ENCODE data around the gene VASN.

VASN gene

GRCh38 chr16:4351880-4352279 lies 19.8 kb upstream of the VASN start:
- peak in 1 of 51 donors; percentile 28 for DNase-seq

DNA sequence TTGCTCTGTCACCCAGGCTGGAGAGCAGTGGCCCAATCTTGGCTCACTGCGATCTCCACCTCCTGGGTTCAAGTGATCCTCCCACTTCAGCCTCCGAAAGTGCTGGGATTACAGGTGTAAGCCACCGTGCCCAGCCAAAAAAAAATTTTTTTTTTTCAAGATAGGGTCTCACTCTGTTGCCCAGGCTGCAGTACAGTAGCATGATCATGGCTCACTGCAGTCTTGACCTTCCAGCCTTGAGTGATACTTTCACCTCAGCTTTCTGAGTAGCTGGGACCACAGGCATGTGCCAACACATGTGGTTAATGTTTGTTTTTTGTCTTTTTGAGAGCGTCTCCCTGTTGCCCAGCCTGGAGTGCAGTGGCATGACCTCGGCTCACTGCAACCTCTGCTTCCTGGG lies 18.8 kb upstream of the VASN start:
- no peak for DNase-seq

DNA sequence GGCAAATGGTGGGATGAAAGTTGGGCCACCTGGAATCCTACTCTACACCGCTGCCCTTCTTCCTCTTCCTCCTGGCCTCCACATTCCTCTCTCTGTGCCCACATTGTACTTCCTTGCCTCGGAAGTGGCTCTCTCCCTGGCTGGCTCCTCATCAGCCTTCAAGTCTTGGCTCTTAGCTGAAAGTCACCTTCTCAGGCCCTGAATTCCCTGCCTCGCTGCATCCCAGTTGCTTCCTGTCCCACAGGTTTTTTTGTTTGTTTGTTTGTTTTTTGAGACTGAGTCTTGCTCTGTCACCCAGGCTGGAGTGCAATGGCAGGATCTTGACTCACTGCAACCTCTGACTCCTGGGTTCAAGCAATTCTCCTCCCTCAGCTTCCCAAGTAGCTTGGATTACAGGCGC lies 18.0 kb upstream of the VASN start:
- no peak for DNase-seq

DNA sequence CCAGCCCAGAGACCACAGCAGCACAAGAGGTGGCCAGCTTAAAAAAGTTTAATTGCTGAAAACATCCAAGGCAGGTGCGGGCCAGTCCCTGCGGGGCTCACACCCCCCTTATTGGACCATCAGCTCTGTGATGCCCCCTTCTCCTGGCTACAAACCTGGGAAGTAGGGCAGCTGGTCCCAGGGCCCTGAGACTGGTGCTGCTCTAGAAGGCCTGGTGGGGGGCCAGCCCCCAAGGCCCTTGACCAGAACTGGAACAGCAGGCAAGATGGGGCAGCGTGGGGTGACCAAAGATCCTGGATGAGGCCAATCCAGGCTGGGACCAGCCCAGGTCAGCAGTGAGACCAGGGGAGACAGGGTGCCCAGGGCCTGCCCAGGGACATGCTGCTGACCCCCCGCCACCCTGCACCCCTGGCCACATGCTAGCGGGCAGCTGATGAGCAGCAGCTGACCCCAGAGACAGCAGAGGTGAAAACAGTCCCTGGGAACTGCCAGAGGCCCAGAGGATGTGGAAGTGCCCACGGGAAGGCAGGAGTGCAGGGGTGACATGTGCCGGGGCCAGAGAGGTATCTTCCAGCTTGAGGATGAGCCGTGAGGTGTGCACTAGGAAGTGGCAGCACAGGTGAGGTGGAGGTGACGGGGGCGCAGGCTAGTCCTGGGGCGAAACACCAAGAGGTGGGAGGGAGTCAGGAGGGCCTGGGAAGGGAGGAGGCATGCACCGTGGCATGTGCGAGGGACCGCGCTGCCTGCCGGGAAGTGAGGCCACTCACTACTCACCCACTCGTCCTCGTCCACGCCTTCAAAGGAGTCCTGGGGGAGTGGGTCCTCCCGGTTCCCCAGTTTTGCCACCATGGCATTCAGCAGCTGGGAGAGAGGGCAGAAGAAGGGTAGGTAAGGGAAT lies 16.9 kb upstream of the VASN start:
- no peak for DNase-seq

- DNase-seq: no peak
Observed at GRCh38 chr16:4356820-4357219, 14.8 kb upstream of the VASN start.

DNA sequence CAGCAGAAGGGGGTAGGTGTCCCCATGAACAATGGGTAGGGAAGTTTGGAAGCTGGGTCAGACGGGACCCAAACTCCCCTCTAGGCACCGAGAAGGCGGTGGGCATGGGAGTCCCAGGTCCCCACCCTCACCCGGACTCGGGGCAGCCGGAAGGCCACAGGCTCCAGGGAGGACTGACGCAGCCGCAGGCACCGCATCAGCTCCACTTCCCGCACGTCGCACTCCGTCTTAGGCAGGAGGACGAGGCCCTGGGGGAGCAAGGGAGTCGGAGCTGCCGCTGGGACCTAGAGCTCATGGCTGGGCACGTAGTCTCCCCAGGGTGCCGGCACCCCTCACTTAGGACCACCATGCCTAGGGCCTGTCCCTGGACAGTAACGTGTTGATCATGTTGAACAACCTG lies 13.4 kb upstream of the VASN start:
- DNase-seq: no peak

DNA sequence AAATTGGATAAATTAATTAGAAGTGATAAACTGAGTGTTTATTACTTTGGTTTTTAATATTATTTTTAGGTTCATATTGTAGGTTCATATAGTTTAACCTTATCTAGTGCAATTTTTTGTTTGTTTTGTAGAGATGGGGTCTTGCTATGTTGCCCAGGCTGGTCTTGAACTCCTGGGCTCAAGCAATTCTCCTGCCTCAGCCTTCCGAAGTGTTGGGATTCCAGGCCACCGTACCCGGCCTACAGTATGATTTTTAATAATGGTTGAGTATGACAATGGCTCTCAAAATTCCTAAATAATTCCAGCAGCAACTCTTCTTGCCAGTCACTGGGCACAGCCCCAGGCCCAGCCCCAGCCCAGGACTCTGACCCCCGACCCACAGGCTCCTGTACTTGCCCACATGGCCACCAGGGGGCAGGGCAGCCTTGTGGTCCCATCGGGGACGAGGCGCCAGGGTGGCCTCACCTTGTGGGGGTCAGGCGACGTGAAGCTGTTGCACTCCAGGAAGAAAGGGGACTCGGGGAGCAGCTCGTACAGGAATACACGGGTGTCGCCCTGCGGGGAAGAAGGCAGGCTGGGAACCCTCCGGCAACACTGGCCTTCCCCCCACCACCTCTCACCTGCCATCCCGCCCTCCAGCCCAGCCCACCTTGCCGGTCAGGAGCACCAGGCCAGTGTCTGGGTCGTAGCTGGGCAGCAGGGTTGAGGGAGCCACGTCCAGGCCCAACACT lies 12.7 kb upstream of the VASN start:
- peak in 34 of 51 donors; percentile 1 to 68 (median 26) for DNase-seq

- no peak for DNase-seq
Observed at GRCh38 chr16:4359914-4360313, 11.7 kb upstream of the VASN start.

GRCh38 chr16:4360538-4361021 lies 11.1 kb upstream of the VASN start:
- DNase-seq: no peak

GRCh38 chr16:4361033-4361943 lies 10.4 kb upstream of the VASN start:
- no peak for DNase-seq

- no peak for DNase-seq
Observed at GRCh38 chr16:4361944-4362311, 9.7 kb upstream of the VASN start.

GRCh38 chr16:4362476-4363135 lies 9.0 kb upstream of the VASN start:
- DNase-seq: no peak

GRCh38 chr16:4364196-4365013 lies 7.2 kb upstream of the VASN start:
- no peak for DNase-seq

DNA sequence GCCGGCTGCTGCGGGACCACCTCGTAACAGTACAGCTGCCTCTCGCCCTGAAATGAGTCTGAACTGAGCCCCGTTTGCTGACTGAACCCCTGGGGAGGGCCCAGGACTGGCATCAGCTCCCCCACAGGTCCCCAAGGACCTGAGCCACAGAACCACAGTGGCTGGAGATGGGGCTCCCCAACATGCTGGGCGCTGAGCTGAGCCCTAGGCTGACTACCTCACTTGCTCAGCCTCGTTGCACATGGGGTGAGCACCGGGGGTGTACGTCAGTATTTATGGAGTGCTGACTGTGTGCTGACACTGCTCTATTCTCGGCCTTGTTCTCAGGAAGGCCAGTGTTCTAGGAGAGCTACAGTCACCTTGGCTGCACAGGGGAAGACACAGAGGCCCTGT lies 6.6 kb upstream of the VASN start:
- DNase-seq: no peak

DNA sequence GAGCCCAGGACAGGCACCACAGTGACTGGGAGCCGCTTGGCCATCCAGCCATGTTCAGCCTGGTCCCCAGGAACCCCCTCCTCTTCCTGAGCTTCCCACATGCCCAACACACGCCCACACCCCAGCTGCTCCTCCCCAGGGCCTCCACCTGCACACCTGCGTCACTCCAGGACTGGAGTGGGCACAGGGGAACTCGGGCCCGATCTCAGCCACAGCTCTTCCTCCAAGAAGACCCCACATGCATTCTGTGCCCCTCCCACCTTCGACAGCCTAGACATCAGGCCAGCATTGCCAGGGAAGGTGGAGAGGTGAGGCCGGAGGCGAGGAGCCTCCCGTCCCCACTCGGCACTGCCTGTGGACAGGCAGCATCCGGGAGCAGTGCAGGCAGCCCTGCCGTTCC lies 6.0 kb upstream of the VASN start:
- DNase-seq: no peak

DNA sequence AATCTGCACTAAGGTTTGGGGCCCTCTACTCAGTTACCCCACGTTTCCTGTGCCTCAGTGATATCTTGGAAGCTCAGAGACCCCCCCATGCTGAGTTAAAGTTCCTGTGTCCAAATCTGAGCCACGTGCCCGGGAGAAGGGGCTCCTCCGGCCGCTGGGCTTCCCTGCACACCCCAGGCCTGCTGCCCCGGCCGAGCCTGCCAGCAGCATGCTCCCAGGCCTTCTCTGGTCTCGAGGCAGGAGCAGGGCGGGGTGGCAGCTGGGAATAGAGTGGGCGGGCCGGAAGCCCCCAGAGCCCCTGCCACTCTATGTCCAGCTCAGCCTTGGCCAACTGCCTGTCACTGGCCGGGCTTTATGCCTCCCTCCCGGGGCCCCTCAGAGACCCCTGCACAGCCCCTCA lies 5.6 kb upstream of the VASN start:
- DNase-seq: no peak

- DNase-seq: no peak
Observed at GRCh38 chr16:4367393-4367856, 4.2 kb upstream of the VASN start.

- no peak for DNase-seq
Observed at GRCh38 chr16:4369007-4369733, 2.5 kb upstream of the VASN start.

- no peak for DNase-seq
Observed at GRCh38 chr16:4370151-4370550, 1.5 kb upstream of the VASN start.

Data from hypothalamus (tissue), 51 donors.